Urinary bladder (tissue), 4 donors: ENCODE measurements around the gene UNC13B. TPM values are rescaled to one million over a fixed set of nuclear protein-coding genes. Genes with fewer than 3 reads are reported as not detected.
"Not testable (repeated sequence)": the region's sequence is repeated elsewhere in the genome, so short reads cannot be mapped to it uniquely, and the experiment has no call there.

Source experiments
- DNase-seq: peaks from one replicate; pipeline ENCODE4 v3.0.0-alpha.2; 2015; ENCODE audit errors: extremely low spot score
- H3K27ac ChIP-seq: one replicate; pipeline ENCODE4 v1.5.1; 2013; ENCODE audit warnings: low read depth, mild to moderate bottlenecking, moderate library complexity
- H3K36me3 ChIP-seq: one replicate; pipeline ENCODE4 v1.6.1; 2013; ENCODE audit warnings: mild to moderate bottlenecking, moderate library complexity; ENCODE audit not compliant: insufficient read depth
- H3K4me1 ChIP-seq: one replicate; pipeline ENCODE4 v1.6.1; 2013; ENCODE audit warnings: mild to moderate bottlenecking, moderate library complexity; ENCODE audit not compliant: insufficient read depth
- H3K4me3 ChIP-seq: one replicate; pipeline ENCODE4 v1.5.1; 2013; ENCODE audit warnings: low read depth, low read length
- WGBS: extraction: QIAGEN DNeasy Blood & Tissue Kit; methylation state at CpG from one replicate; pipeline ENCODE4 v1.1.7; 2013; 5-methylcytosine and 5-hydroxymethylcytosine counted together
- polyA plus RNA-seq: library from polyadenylated mRNA; stranded (reverse); fragments of 200-250 nt; gene quantifications from one replicate; pipeline ENCODE4 v1.2.3, GENCODE V29; 2013
- total RNA-seq: library from RNA; depleted of rRNA; stranded (reverse); fragments of >200 nt; gene quantifications from one replicate; pipeline ENCODE4 v1.2.3, GENCODE V29; 2014
- donor health status: healthy with polysubstance abuse.
- donor health status: healthy.

The UNC13B gene
- total and polyA plus RNA-seq, 2 donors = 11.3 to 11.8 TPM

GRCh38 chr9:35180801-35181200 lies 19.0 kb downstream of the UNC13B start:
- 96% methylated on average over 2 of the region's 2 CpGs for WGBS
- Histone ChIP-seq H3K27ac (no peak overlapping the region), H3K4me3 (no peak overlapping the region), H3K36me3 (no peaks in the 10 kb centered on the region), H3K4me1 (no peaks in the 10 kb centered on the region)
- DNase-seq = no peak

GRCh38 chr9:35182401-35182800 lies 20.6 kb downstream of the UNC13B start:
- not testable (repeated sequence) for H3K36me3 ChIP-seq, DNase-seq
- WGBS = 86% methylated on average over 3 of the region's 3 CpGs

GRCh38 chr9:35182996-35183754 lies 21.4 kb downstream of the UNC13B start:
- H3K36me3 ChIP-seq, DNase-seq, H3K4me3 ChIP-seq, H3K27ac ChIP-seq, H3K4me1 ChIP-seq: not testable (repeated sequence)
- 97% methylated on average over 56 of the region's 56 CpGs for WGBS

More at GRCh38 chr9:35182401-35182800, 20.6 kb downstream of the UNC13B start:
- H3K4me1 ChIP-seq, H3K4me3 ChIP-seq, H3K27ac ChIP-seq: not testable (repeated sequence)

- H3K36me3 ChIP-seq, DNase-seq, H3K4me3 ChIP-seq, H3K27ac ChIP-seq, H3K4me1 ChIP-seq: not testable (repeated sequence)
- WGBS = 97% methylated on average over 53 of the region's 53 CpGs
Observed at GRCh38 chr9:35183755-35184480, 22.1 kb downstream of the UNC13B start.

- no peaks in the 10 kb centered on the region for H3K4me1 ChIP-seq
- no peak for DNase-seq
- no peaks in the 10 kb centered on the region for H3K36me3 ChIP-seq
- 91% methylated on average over 5 of the region's 5 CpGs for WGBS
- H3K27ac ChIP-seq = no peak overlapping the region
- no peak overlapping the region for H3K4me3 ChIP-seq
Observed at GRCh38 chr9:35186524-35186923, 24.7 kb downstream of the UNC13B start.

- Histone ChIP-seq H3K27ac (no peak overlapping the region), H3K4me3 (no peak overlapping the region), H3K36me3 (no peaks in the 10 kb centered on the region), H3K4me1 (no peaks in the 10 kb centered on the region)
- DNase-seq = no peak
- 92% methylated on average over 1 of the region's 1 CpG for WGBS
Observed at GRCh38 chr9:35190203-35190602, 28.4 kb downstream of the UNC13B start.

- Histone ChIP-seq H3K4me3 (no peak overlapping the region), H3K36me3 (no peaks in the 10 kb centered on the region), H3K27ac (no peak overlapping the region), H3K4me1 (no peaks in the 10 kb centered on the region)
- no peak for DNase-seq
- WGBS = 96% methylated on average over 2 of the region's 2 CpGs
Observed at GRCh38 chr9:35191105-35191504, 29.3 kb downstream of the UNC13B start.

- DNase-seq = no peak
- Histone ChIP-seq H3K4me3 (no peak overlapping the region), H3K36me3 (no peaks in the 10 kb centered on the region), H3K27ac (no peak overlapping the region), H3K4me1 (no peaks in the 10 kb centered on the region)
- WGBS = 94% methylated on average over 4 of the region's 4 CpGs
Observed at GRCh38 chr9:35193762-35194161, 32.0 kb downstream of the UNC13B start.

GRCh38 chr9:35195683-35196082 lies 33.9 kb downstream of the UNC13B start:
- no peaks in the 10 kb centered on the region for H3K36me3 ChIP-seq
- no peaks in the 10 kb centered on the region for H3K4me1 ChIP-seq
- H3K27ac ChIP-seq = no peak overlapping the region
- WGBS = 89% methylated on average over 1 of the region's 1 CpG
- H3K4me3 ChIP-seq = no peak overlapping the region
- no peak for DNase-seq

GRCh38 chr9:35198191-35198590 lies 36.4 kb downstream of the UNC13B start:
- H3K36me3 ChIP-seq = no peaks in the 10 kb centered on the region
- WGBS = 86% methylated on average over 4 of the region's 4 CpGs
- H3K4me1 ChIP-seq = no peaks in the 10 kb centered on the region
- no peak for DNase-seq
- no peak overlapping the region for H3K27ac ChIP-seq
- H3K4me3 ChIP-seq = no peak overlapping the region

- DNase-seq = no peak
- H3K36me3 ChIP-seq = no peaks in the 10 kb centered on the region
- no peaks in the 10 kb centered on the region for H3K4me1 ChIP-seq
- H3K27ac ChIP-seq = no peak overlapping the region
- H3K4me3 ChIP-seq = no peak overlapping the region
- 83% methylated on average over 2 of the region's 2 CpGs for WGBS
Observed at GRCh38 chr9:35203528-35203927, 41.7 kb downstream of the UNC13B start.

GRCh38 chr9:35205340-35205739 lies 43.5 kb downstream of the UNC13B start:
- Histone ChIP-seq H3K27ac (no peak overlapping the region), H3K36me3 (peaks cover 1% of the 10 kb centered on the region), H3K4me3 (no peak overlapping the region), H3K4me1 (no peaks in the 10 kb centered on the region)
- no peak for DNase-seq
- WGBS = 75% methylated on average over 1 of the region's 1 CpG

- no peak overlapping the region for H3K4me3 ChIP-seq
- H3K36me3 ChIP-seq = peaks cover 1% of the 10 kb centered on the region
- no peak overlapping the region for H3K27ac ChIP-seq
- WGBS = 89% methylated on average over 4 of the region's 4 CpGs
- H3K4me1 ChIP-seq = no peaks in the 10 kb centered on the region
- no peak for DNase-seq
Observed at GRCh38 chr9:35211854-35212253, 50.0 kb downstream of the UNC13B start.

- H3K27ac ChIP-seq = no peak overlapping the region
- H3K36me3 ChIP-seq = no peaks in the 10 kb centered on the region
- H3K4me1 ChIP-seq = no peaks in the 10 kb centered on the region
- 86% methylated on average over 6 of the region's 6 CpGs for WGBS
- no peak overlapping the region for H3K4me3 ChIP-seq
- DNase-seq = no peak
Observed at GRCh38 chr9:35220659-35221338, 59.0 kb downstream of the UNC13B start.
